NCI-H446 (cell line): ENCODE results near the gene FAM186B.
"Not testable (repeated sequence)": the region's sequence is repeated elsewhere in the genome, so short reads cannot be mapped to it uniquely, and the experiment has no call there.

Experiments used
- DNase-seq, 2 experiments: peaks; one replicate each; lab custom pipeline; 2025; lab: John Stamatoyannopoulos, UW

Gene FAM186B

GRCh38 chr12:49605539-49605938, at the start of gene FAM186B:
Gene FAM186B (minus strand): TSS chr12:49605639. CDS start chr12:49605477, 162 bp downstream.
- not testable (repeated sequence) for DNase-seq

- DNase-seq: no peak
Observed at GRCh38 chr12:49654715-49655114, 49.3 kb upstream of the FAM186B start.

- no peak for DNase-seq
Observed at GRCh38 chr12:49652921-49653520, 47.6 kb upstream of the FAM186B start.

- no peak for DNase-seq
Observed at GRCh38 chr12:49651855-49652254, 46.4 kb upstream of the FAM186B start.

GRCh38 chr12:49649892-49650291, 44.5 kb upstream of the FAM186B start:
- DNase-seq: no peak

- DNase-seq: no peak
Observed at GRCh38 chr12:49649445-49649844, 44.0 kb upstream of the FAM186B start.

GRCh38 chr12:49648712-49649003, 43.2 kb upstream of the FAM186B start:
- no peak for DNase-seq

GRCh38 chr12:49647827-49648711, 42.6 kb upstream of the FAM186B start:
- DNase-seq: no peak

- DNase-seq: no peak
Observed at GRCh38 chr12:49646871-49647654, 41.6 kb upstream of the FAM186B start.

GRCh38 chr12:49646331-49646830, 40.9 kb upstream of the FAM186B start:
- DNase-seq: no peak

GRCh38 chr12:49645146-49646039, 40.0 kb upstream of the FAM186B start:
- no peak for DNase-seq

- peak in 1 of 2 experiments; percentile 69 for DNase-seq
Observed at GRCh38 chr12:49644620-49644994, 39.2 kb upstream of the FAM186B start.

- DNase-seq: no peak
Observed at GRCh38 chr12:49643961-49644619, 38.7 kb upstream of the FAM186B start.

GRCh38 chr12:49643135-49643534, 37.7 kb upstream of the FAM186B start:
- no peak for DNase-seq

GRCh38 chr12:49642370-49642802, 36.9 kb upstream of the FAM186B start:
- no peak for DNase-seq

- no peak for DNase-seq
Observed at GRCh38 chr12:49641748-49642369, 36.4 kb upstream of the FAM186B start.

GRCh38 chr12:49636979-49637755, 31.7 kb upstream of the FAM186B start:
- peak; percentile 22 to 53 for DNase-seq

- DNase-seq: no peak
Observed at GRCh38 chr12:49636574-49636973, 31.1 kb upstream of the FAM186B start.

GRCh38 chr12:49635656-49636055, 30.2 kb upstream of the FAM186B start:
- DNase-seq: no peak

- DNase-seq: no peak
Observed at GRCh38 chr12:49635036-49635435, 29.6 kb upstream of the FAM186B start.
